ENCODE measurements around the gene NRXN2. TPM values are rescaled to one million over a fixed set of nuclear protein-coding genes. Genes with fewer than 3 reads are reported as not detected.

NRXN2 gene
- total RNA-seq, 1 donor from 2014 or later, result 0.14 TPM

GRCh38 chr11:64726867-64727530 lies 4.0 kb upstream of the NRXN2 start:
- H3K27ac Mint-ChIP-seq (ENCODE audit: unreplicated experiment), result no peak overlapping the region
- DNase-seq (ENCODE audit: low read depth) (no peak), FAIRE-seq (no peak)
- H3K4me3 Mint-ChIP-seq (ENCODE audit: unreplicated experiment), result no peak overlapping the region
- no peak overlapping the region for H3K27ac ChIP-seq (ENCODE audit: low read depth, low read length)
- H3K4me1 Mint-ChIP-seq (ENCODE audit: low read depth, unreplicated experiment), result no peaks in the 10 kb centered on the region
- H3K36me3 ChIP-seq (ENCODE audit: insufficient read depth, low read length), result no peaks in the 10 kb centered on the region
- peaks cover 43% of the 10 kb centered on the region for H3K27me3 Mint-ChIP-seq (ENCODE audit: low read depth, unreplicated experiment)
- no peak overlapping the region for H3K9ac ChIP-seq (ENCODE audit: low read length)
- H3K79me2 ChIP-seq (ENCODE audit: insufficient read depth, low read length), result no peaks in the 10 kb centered on the region
- no peak for TF ChIP-seq EZH2 (IDR thresholded peaks at IDR 0.05; ENCODE audit: insufficient read depth, low read length)
- TF ChIP-seq, protein P1, sequence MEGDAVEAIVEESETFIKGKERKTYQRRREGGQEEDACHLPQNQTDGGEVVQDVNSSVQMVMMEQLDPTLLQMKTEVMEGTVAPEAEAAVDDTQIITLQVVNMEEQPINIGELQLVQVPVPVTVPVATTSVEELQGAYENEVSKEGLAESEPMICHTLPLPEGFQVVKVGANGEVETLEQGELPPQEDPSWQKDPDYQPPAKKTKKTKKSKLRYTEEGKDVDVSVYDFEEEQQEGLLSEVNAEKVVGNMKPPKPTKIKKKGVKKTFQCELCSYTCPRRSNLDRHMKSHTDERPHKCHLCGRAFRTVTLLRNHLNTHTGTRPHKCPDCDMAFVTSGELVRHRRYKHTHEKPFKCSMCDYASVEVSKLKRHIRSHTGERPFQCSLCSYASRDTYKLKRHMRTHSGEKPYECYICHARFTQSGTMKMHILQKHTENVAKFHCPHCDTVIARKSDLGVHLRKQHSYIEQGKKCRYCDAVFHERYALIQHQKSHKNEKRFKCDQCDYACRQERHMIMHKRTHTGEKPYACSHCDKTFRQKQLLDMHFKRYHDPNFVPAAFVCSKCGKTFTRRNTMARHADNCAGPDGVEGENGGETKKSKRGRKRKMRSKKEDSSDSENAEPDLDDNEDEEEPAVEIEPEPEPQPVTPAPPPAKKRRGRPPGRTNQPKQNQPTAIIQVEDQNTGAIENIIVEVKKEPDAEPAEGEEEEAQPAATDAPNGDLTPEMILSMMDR (IDR thresholded peaks at IDR 0.05; ENCODE audit: insufficient read depth, low read depth, low read length), result no peak
- peaks cover 3% of the 10 kb centered on the region for H3K4me1 ChIP-seq (ENCODE audit: insufficient read depth, low read length)
- no peaks in the 10 kb centered on the region for H4K20me1 ChIP-seq (ENCODE audit: insufficient read depth, low read length)
- H3K9me3 ChIP-seq (ENCODE audit: insufficient read depth, low read depth, low read length), result no peaks in the 10 kb centered on the region
- no peaks in the 10 kb centered on the region for H3K36me3 Mint-ChIP-seq (ENCODE audit: low read depth, unreplicated experiment)
- H3K4me2 ChIP-seq (ENCODE audit: low read length), result no peak overlapping the region
- no peak overlapping the region for H2AFZ ChIP-seq (ENCODE audit: low read depth, low read length)
- H3K9me3 Mint-ChIP-seq (ENCODE audit: unreplicated experiment), result no peaks in the 10 kb centered on the region
- no peak overlapping the region for H3K4me3 ChIP-seq (ENCODE audit: insufficient read depth, low read depth, low read length)
- peaks cover 21% of the 10 kb centered on the region for H3K27me3 ChIP-seq (ENCODE audit: insufficient read depth, low read length)

- no peaks in the 10 kb centered on the region for H4K20me1 ChIP-seq (ENCODE audit: insufficient read depth, low read length)
- no peak overlapping the region for H3K4me2 ChIP-seq (ENCODE audit: low read length)
- no peaks in the 10 kb centered on the region for H3K9me3 ChIP-seq (ENCODE audit: insufficient read depth, low read depth, low read length)
- Mint-ChIP-seq H3K9me3 (ENCODE audit: unreplicated experiment) (no peaks in the 10 kb centered on the region), H3K27ac (ENCODE audit: unreplicated experiment) (no peak overlapping the region), H3K27me3 (ENCODE audit: low read depth, unreplicated experiment) (peaks cover 47% of the 10 kb centered on the region), H3K36me3 (ENCODE audit: low read depth, unreplicated experiment) (no peaks in the 10 kb centered on the region), H3K4me1 (ENCODE audit: low read depth, unreplicated experiment) (no peaks in the 10 kb centered on the region), H3K4me3 (ENCODE audit: unreplicated experiment) (no peak overlapping the region)
- peaks cover 3% of the 10 kb centered on the region for H3K4me1 ChIP-seq (ENCODE audit: insufficient read depth, low read length)
- H3K9ac ChIP-seq (ENCODE audit: low read length), result no peak overlapping the region
- TF ChIP-seq EZH2 (IDR thresholded peaks at IDR 0.05; ENCODE audit: insufficient read depth, low read length), result no peak
- TF ChIP-seq, protein P1 (IDR thresholded peaks at IDR 0.05; ENCODE audit: insufficient read depth, low read depth, low read length), result no peak
- H3K27me3 ChIP-seq (ENCODE audit: insufficient read depth, low read length), result peaks cover 29% of the 10 kb centered on the region
- H2AFZ ChIP-seq (ENCODE audit: low read depth, low read length), result no peak overlapping the region
- H3K27ac ChIP-seq (ENCODE audit: low read depth, low read length), result no peak overlapping the region
- DNase-seq (ENCODE audit: low read depth), result no peak
- no peak overlapping the region for H3K4me3 ChIP-seq (ENCODE audit: insufficient read depth, low read depth, low read length)
- FAIRE-seq, result no peak
- no peaks in the 10 kb centered on the region for H3K79me2 ChIP-seq (ENCODE audit: insufficient read depth, low read length)
- H3K36me3 ChIP-seq (ENCODE audit: insufficient read depth, low read length), result no peaks in the 10 kb centered on the region
These were observed 3.2 kb upstream of the NRXN2 start for GRCh38 chr11:64726211-64726641.

DNA sequence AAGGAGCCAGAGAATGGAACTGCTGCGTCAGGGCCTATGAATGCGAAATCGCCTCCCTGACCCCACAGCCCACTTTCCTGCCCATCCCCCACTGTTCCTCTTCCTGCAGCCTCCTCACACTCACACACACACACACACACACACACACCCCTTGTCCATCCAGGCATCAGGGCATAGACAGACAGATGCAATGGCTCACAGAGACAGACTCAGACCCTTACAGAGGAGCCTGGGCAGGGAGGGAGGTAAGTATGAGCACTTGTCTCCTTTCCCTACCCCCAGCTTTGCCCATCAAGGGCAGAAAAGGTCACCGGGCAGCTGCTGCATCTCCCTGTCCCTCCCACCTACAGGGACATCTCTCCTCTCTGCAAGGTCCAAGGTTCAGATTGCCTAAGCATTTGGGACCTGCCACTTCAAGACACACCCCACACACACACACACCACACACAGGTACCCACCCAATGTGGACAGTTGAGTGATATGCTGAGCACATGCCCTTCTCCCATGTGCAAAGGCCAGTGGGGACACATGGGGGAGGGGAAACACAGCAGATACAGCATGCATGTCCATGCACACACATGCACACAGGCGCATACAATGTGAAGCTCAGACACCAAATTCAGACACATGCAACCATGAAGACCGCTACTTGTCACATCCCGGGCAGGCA lies 2.0 kb upstream of the NRXN2 start:
- no peaks in the 10 kb centered on the region for H3K9me3 ChIP-seq (ENCODE audit: insufficient read depth, low read depth, low read length)
- H3K4me3 Mint-ChIP-seq (ENCODE audit: unreplicated experiment), result no peak overlapping the region
- H3K27ac ChIP-seq (ENCODE audit: low read depth, low read length), result no peak overlapping the region
- no peaks in the 10 kb centered on the region for H4K20me1 ChIP-seq (ENCODE audit: insufficient read depth, low read length)
- TF ChIP-seq EZH2 (IDR thresholded peaks at IDR 0.05; ENCODE audit: insufficient read depth, low read length), result no peak
- TF ChIP-seq, protein P1 (IDR thresholded peaks at IDR 0.05; ENCODE audit: insufficient read depth, low read depth, low read length), result no peak
- no peak overlapping the region for H3K4me2 ChIP-seq (ENCODE audit: low read length)
- H3K9ac ChIP-seq (ENCODE audit: low read length), result no peak overlapping the region
- FAIRE-seq (no peak), DNase-seq (ENCODE audit: low read depth) (no peak)
- H3K36me3 Mint-ChIP-seq (ENCODE audit: low read depth, unreplicated experiment), result no peaks in the 10 kb centered on the region
- peaks cover 33% of the 10 kb centered on the region for H3K27me3 ChIP-seq (ENCODE audit: insufficient read depth, low read length)
- H3K36me3 ChIP-seq (ENCODE audit: insufficient read depth, low read length), result no peaks in the 10 kb centered on the region
- no peak overlapping the region for H3K4me3 ChIP-seq (ENCODE audit: insufficient read depth, low read depth, low read length)
- no peaks in the 10 kb centered on the region for H3K9me3 Mint-ChIP-seq (ENCODE audit: unreplicated experiment)
- H3K79me2 ChIP-seq (ENCODE audit: insufficient read depth, low read length), result no peaks in the 10 kb centered on the region
- H3K4me1 Mint-ChIP-seq (ENCODE audit: low read depth, unreplicated experiment), result no peaks in the 10 kb centered on the region
- H2AFZ ChIP-seq (ENCODE audit: low read depth, low read length), result no peak overlapping the region
- H3K27ac Mint-ChIP-seq (ENCODE audit: unreplicated experiment), result no peak overlapping the region
- H3K4me1 ChIP-seq (ENCODE audit: insufficient read depth, low read length), result peaks cover 3% of the 10 kb centered on the region
- peaks cover 51% of the 10 kb centered on the region for H3K27me3 Mint-ChIP-seq (ENCODE audit: low read depth, unreplicated experiment)

Measured in astrocyte (in vitro differentiated cells and primary cell).